Osteocyte (in vitro differentiated cells): Measurements from ENCODE around the gene SLC43A3. TPM values are rescaled to one million over a fixed set of nuclear protein-coding genes. Genes with fewer than 3 reads are reported as not detected.

Experiments used
- DNase-seq: peaks from one replicate; pipeline ENCODE4 v3.0.0; 2021; ENCODE audit warnings: mixed read lengths; ENCODE audit not compliant: unreplicated experiment; ENCODE audit errors: extremely low spot score
- H3K27ac Mint-ChIP-seq: one replicate; pipeline ENCODE4 v1.8.0; 2021; ENCODE audit warnings: mild to moderate bottlenecking, mixed read lengths; ENCODE audit not compliant: unreplicated experiment
- H3K27me3 Mint-ChIP-seq: one replicate; pipeline ENCODE4 v1.8.0; 2021; ENCODE audit warnings: mixed read lengths; ENCODE audit not compliant: unreplicated experiment
- H3K36me3 Mint-ChIP-seq: one replicate; pipeline ENCODE4 v1.8.0; 2021; ENCODE audit warnings: mixed read lengths; ENCODE audit not compliant: unreplicated experiment
- H3K4me1 Mint-ChIP-seq: one replicate; pipeline ENCODE4 v1.8.0; 2021; ENCODE audit warnings: mixed read lengths; ENCODE audit not compliant: unreplicated experiment
- H3K4me3 Mint-ChIP-seq: one replicate; pipeline ENCODE4 v1.8.0; 2021; ENCODE audit warnings: mild to moderate bottlenecking, moderate library complexity, mixed read lengths; ENCODE audit not compliant: unreplicated experiment
- H3K9me3 Mint-ChIP-seq: one replicate; pipeline ENCODE4 v1.8.0; 2021; ENCODE audit warnings: mixed read lengths; ENCODE audit not compliant: unreplicated experiment
- CTCF ChIP-seq: fragments of 200-600 bp; sonication (generic); IDR thresholded peaks from 2 replicates; pipeline ENCODE4 v1.5.0; 2021; ENCODE audit warnings: antibody characterized with exemption, mild to moderate bottlenecking, moderate library complexity
- total RNA-seq: library from RNA; stranded (reverse); gene quantifications from 2 replicates; pipeline ENCODE4 v1.2.1, GENCODE V29; 2021

Gene SLC43A3
- total RNA-seq, 1 donor from 2014 or later, result 14.9 TPM

GRCh38 chr11:57417056-57417455 lies 9.9 kb downstream of the SLC43A3 start:
- Mint-ChIP-seq H3K27ac (no peak overlapping the region), H3K36me3 (peaks cover 21% of the 10 kb centered on the region), H3K4me1 (no peaks in the 10 kb centered on the region), H3K4me3 (no peak overlapping the region), H3K9me3 (no peaks in the 10 kb centered on the region), H3K27me3 (no peaks in the 10 kb centered on the region)
- DNase-seq, result no peak
- TF ChIP-seq CTCF, result no peak

- Mint-ChIP-seq H3K36me3 (peaks cover 21% of the 10 kb centered on the region), H3K27ac (no peak overlapping the region), H3K4me1 (no peaks in the 10 kb centered on the region), H3K9me3 (no peaks in the 10 kb centered on the region), H3K27me3 (no peaks in the 10 kb centered on the region), H3K4me3 (no peak overlapping the region)
- no peak for DNase-seq
- TF ChIP-seq CTCF, result no peak
Measured at GRCh38 chr11:57416436-57416835, 10.5 kb downstream of the SLC43A3 start.

- H3K9me3 Mint-ChIP-seq, result no peaks in the 10 kb centered on the region
- H3K36me3 Mint-ChIP-seq, result peaks cover 21% of the 10 kb centered on the region
- H3K27ac Mint-ChIP-seq, result no peak overlapping the region
- no peaks in the 10 kb centered on the region for H3K27me3 Mint-ChIP-seq
- H3K4me1 Mint-ChIP-seq, result no peaks in the 10 kb centered on the region
- TF ChIP-seq CTCF, result no peak
- no peak overlapping the region for H3K4me3 Mint-ChIP-seq
- no peak for DNase-seq
Measured at GRCh38 chr11:57414612-57415212, 12.2 kb downstream of the SLC43A3 start.

GRCh38 chr11:57413681-57414080 lies 13.2 kb downstream of the SLC43A3 start:
- Mint-ChIP-seq H3K4me3 (no peak overlapping the region), H3K27ac (no peak overlapping the region), H3K27me3 (no peaks in the 10 kb centered on the region), H3K36me3 (peaks cover 21% of the 10 kb centered on the region), H3K4me1 (no peaks in the 10 kb centered on the region), H3K9me3 (no peaks in the 10 kb centered on the region)
- no peak for TF ChIP-seq CTCF
- DNase-seq, result no peak

- Mint-ChIP-seq H3K9me3 (no peaks in the 10 kb centered on the region), H3K4me1 (no peaks in the 10 kb centered on the region), H3K36me3 (peaks cover 18% of the 10 kb centered on the region), H3K27ac (no peak overlapping the region), H3K27me3 (no peaks in the 10 kb centered on the region), H3K4me3 (no peak overlapping the region)
- TF ChIP-seq CTCF, result no peak
- no peak for DNase-seq
Measured at GRCh38 chr11:57410287-57410686, 16.6 kb downstream of the SLC43A3 start.
